ENCODE measurements around the gene PHOX2B.

The PHOX2B gene

GRCh38 chr4:41709844-41710481 lies 38.6 kb downstream of the PHOX2B start:
- H3K36me3 ChIP-seq (ENCODE audit: control insufficient read depth in 2 of 2, insufficient read depth in 2 of 2, low read length in 2 of 2): no peaks in the 10 kb centered on the region
- H3K27ac ChIP-seq (ENCODE audit: low read length): no peak overlapping the region
- no peak overlapping the region for H3K9ac ChIP-seq (ENCODE audit: low read length in 2 of 2)
- H3K27me3 ChIP-seq (ENCODE audit: control insufficient read depth in 1 of 2, insufficient read depth in 2 of 2, low read length in 2 of 2): no peaks in the 10 kb centered on the region
- H3K9me3 ChIP-seq (ENCODE audit: control insufficient read depth in 2 of 2, low read length in 2 of 2): no peaks in the 10 kb centered on the region
- no peaks in the 10 kb centered on the region for H3K4me1 ChIP-seq (ENCODE audit: control insufficient read depth, insufficient read depth, low read length)
- H3K4me3 ChIP-seq (ENCODE audit: low read length in 2 of 2): no peak overlapping the region

- Histone ChIP-seq H3K27ac (ENCODE audit: low read length) (no peak overlapping the region), H3K27me3 (ENCODE audit: control insufficient read depth in 1 of 2, insufficient read depth in 2 of 2, low read length in 2 of 2) (no peaks in the 10 kb centered on the region), H3K4me1 (ENCODE audit: control insufficient read depth, insufficient read depth, low read length) (no peaks in the 10 kb centered on the region), H3K36me3 (ENCODE audit: control insufficient read depth in 2 of 2, insufficient read depth in 2 of 2, low read length in 2 of 2) (no peaks in the 10 kb centered on the region), H3K4me3 (ENCODE audit: low read length in 2 of 2) (no peak overlapping the region), H3K9ac (ENCODE audit: low read length in 2 of 2) (no peak overlapping the region), H3K9me3 (ENCODE audit: control insufficient read depth in 2 of 2, low read length in 2 of 2) (no peaks in the 10 kb centered on the region)
Measured at GRCh38 chr4:41703785-41704184, 44.7 kb downstream of the PHOX2B start.

- no peaks in the 10 kb centered on the region for H3K27me3 ChIP-seq (ENCODE audit: control insufficient read depth in 1 of 2, insufficient read depth in 2 of 2, low read length in 2 of 2)
- H3K9ac ChIP-seq (ENCODE audit: low read length in 2 of 2): no peak overlapping the region
- H3K4me1 ChIP-seq (ENCODE audit: control insufficient read depth, insufficient read depth, low read length): no peaks in the 10 kb centered on the region
- no peaks in the 10 kb centered on the region for H3K9me3 ChIP-seq (ENCODE audit: control insufficient read depth in 2 of 2, low read length in 2 of 2)
- no peaks in the 10 kb centered on the region for H3K36me3 ChIP-seq (ENCODE audit: control insufficient read depth in 2 of 2, insufficient read depth in 2 of 2, low read length in 2 of 2)
- no peak overlapping the region for H3K27ac ChIP-seq (ENCODE audit: low read length)
- no peak overlapping the region for H3K4me3 ChIP-seq (ENCODE audit: low read length in 2 of 2)
Measured at GRCh38 chr4:41702770-41703169, 45.8 kb downstream of the PHOX2B start.

- Histone ChIP-seq H3K27me3 (ENCODE audit: control insufficient read depth in 1 of 2, insufficient read depth in 2 of 2, low read length in 2 of 2) (no peaks in the 10 kb centered on the region), H3K9ac (ENCODE audit: low read length in 2 of 2) (no peak overlapping the region), H3K27ac (ENCODE audit: low read length) (no peak overlapping the region), H3K4me1 (ENCODE audit: control insufficient read depth, insufficient read depth, low read length) (no peaks in the 10 kb centered on the region), H3K9me3 (ENCODE audit: control insufficient read depth in 2 of 2, low read length in 2 of 2) (no peaks in the 10 kb centered on the region), H3K4me3 (ENCODE audit: low read length in 2 of 2) (no peak overlapping the region), H3K36me3 (ENCODE audit: control insufficient read depth in 2 of 2, insufficient read depth in 2 of 2, low read length in 2 of 2) (no peaks in the 10 kb centered on the region)
Measured at GRCh38 chr4:41701983-41702382, 46.5 kb downstream of the PHOX2B start.

GRCh38 chr4:41696763-41697162 lies 51.8 kb downstream of the PHOX2B start:
- Histone ChIP-seq H3K4me3 (ENCODE audit: low read length in 2 of 2) (no peak overlapping the region), H3K9me3 (ENCODE audit: control insufficient read depth in 2 of 2, low read length in 2 of 2) (no peaks in the 10 kb centered on the region), H3K27me3 (ENCODE audit: control insufficient read depth in 1 of 2, insufficient read depth in 2 of 2, low read length in 2 of 2) (no peaks in the 10 kb centered on the region), H3K4me1 (ENCODE audit: control insufficient read depth, insufficient read depth, low read length) (no peaks in the 10 kb centered on the region), H3K27ac (ENCODE audit: low read length) (no peak overlapping the region), H3K36me3 (ENCODE audit: control insufficient read depth in 2 of 2, insufficient read depth in 2 of 2, low read length in 2 of 2) (no peaks in the 10 kb centered on the region), H3K9ac (ENCODE audit: low read length in 2 of 2) (no peak overlapping the region)

- H3K36me3 ChIP-seq (ENCODE audit: control insufficient read depth in 2 of 2, insufficient read depth in 2 of 2, low read length in 2 of 2): no peaks in the 10 kb centered on the region
- no peaks in the 10 kb centered on the region for H3K4me1 ChIP-seq (ENCODE audit: control insufficient read depth, insufficient read depth, low read length)
- no peak overlapping the region for H3K9ac ChIP-seq (ENCODE audit: low read length in 2 of 2)
- no peak overlapping the region for H3K4me3 ChIP-seq (ENCODE audit: low read length in 2 of 2)
- no peaks in the 10 kb centered on the region for H3K9me3 ChIP-seq (ENCODE audit: control insufficient read depth in 2 of 2, low read length in 2 of 2)
- H3K27me3 ChIP-seq (ENCODE audit: control insufficient read depth in 1 of 2, insufficient read depth in 2 of 2, low read length in 2 of 2): no peaks in the 10 kb centered on the region
- H3K27ac ChIP-seq (ENCODE audit: low read length): no peak overlapping the region
Measured at GRCh38 chr4:41696131-41696530, 52.4 kb downstream of the PHOX2B start.

Measured in stomach smooth muscle (tissue), 2 donors.